ENCODE data around the gene SUCLG1.

Gene SUCLG1

DNA sequence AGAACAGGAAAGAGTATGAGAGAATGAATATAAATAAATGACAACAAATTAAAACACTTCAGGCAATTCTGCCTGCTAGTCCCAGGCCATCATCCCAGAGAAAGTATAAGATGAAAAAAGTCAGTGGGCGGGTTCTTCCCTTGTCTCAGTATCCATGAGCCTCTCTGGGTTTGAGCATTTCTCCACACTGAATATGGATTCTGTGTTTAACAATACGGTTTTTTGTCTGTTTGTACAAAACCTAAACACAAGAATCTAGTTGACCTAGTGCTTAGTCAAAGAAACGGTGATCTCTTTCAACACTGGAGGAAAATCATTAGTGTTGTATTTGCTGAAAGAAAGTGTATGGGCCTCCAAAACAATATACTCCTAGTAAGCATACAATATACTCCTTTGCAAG is 10.0 kb downstream of the SUCLG1 start:
- no peak overlapping the region for H3K9ac ChIP-seq (ENCODE audit: low read depth, low read length)
- H3K27ac ChIP-seq (ENCODE audit: low read depth, low read length), result no peak overlapping the region
- 0 out of 2 replicates have a peak, but pooled peaks cover 3% of the 10 kb centered on the region for H3K9me3 ChIP-seq (ENCODE audit: insufficient read depth, low read depth, low read length)
- H3K4me3 ChIP-seq (ENCODE audit: low read length), result no peak overlapping the region
- H3K27me3 ChIP-seq (ENCODE audit: insufficient read depth, low read length), result no peaks in the 10 kb centered on the region
- 80% methylated on average over 1 of the region's 3 CpGs for WGBS
- H3K4me1 ChIP-seq (ENCODE audit: insufficient read depth, low read length), result no peaks in the 10 kb centered on the region
- H3K36me3 ChIP-seq (ENCODE audit: insufficient read depth, low read length), result peaks cover 12% of the 10 kb centered on the region; the same call in 1 of the 2 replicates

DNA sequence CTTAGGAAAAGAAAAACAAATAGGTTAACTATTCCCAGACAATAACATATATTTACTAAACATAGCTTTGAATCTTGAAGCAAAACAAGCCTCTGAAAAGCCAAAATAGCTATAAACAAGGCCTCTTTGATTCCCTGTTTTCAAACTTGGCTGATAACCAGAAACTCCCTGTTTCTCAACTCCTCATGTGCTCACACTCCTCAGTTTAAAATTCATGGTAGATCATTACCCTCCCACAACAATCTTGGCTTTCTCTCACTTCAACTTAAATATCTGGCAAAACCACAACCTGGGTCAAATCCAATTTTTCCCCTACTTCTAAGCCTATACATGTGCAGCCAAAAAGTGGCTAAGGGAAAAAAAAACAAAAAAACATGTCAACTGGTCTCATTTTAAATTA is 15.6 kb downstream of the SUCLG1 start:
- H3K4me1 ChIP-seq (ENCODE audit: insufficient read depth, low read length), result no peaks in the 10 kb centered on the region
- 0 out of 2 replicates have a peak, but pooled peaks cover 7% of the 10 kb centered on the region for H3K9me3 ChIP-seq (ENCODE audit: insufficient read depth, low read depth, low read length)
- H3K36me3 ChIP-seq (ENCODE audit: insufficient read depth, low read length), result peaks cover 60% of the 10 kb centered on the region
- no peak overlapping the region for H3K4me3 ChIP-seq (ENCODE audit: low read length)
- no peak overlapping the region for H3K27ac ChIP-seq (ENCODE audit: low read depth, low read length)
- no peaks in the 10 kb centered on the region for H3K27me3 ChIP-seq (ENCODE audit: insufficient read depth, low read length)
- H3K9ac ChIP-seq (ENCODE audit: low read depth, low read length), result no peak overlapping the region

DNA sequence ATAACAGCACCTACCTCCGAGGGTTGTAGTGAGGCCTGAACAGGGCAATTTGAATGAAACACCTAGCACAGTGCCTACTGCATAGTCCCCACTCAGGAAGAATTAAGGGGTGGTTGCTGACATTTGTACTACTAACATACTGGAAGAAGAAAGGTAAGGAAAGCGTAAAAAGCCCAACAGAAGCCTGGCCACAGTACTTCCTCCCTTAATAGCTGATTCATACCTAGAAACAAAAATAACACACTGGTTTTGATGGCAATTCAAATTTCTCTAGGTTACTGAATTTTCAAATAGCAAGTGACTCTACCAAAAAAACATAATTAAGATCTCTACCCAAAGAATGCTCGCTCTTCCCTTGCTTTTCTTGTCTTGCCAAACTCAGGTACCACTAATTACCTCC is 16.2 kb downstream of the SUCLG1 start:
- no peaks in the 10 kb centered on the region for H3K27me3 ChIP-seq (ENCODE audit: insufficient read depth, low read length)
- no peak overlapping the region for H3K27ac ChIP-seq (ENCODE audit: low read depth, low read length)
- peaks cover 65% of the 10 kb centered on the region for H3K36me3 ChIP-seq (ENCODE audit: insufficient read depth, low read length)
- 97% methylated on average over 3 of the region's 3 CpGs for WGBS
- H3K4me1 ChIP-seq (ENCODE audit: insufficient read depth, low read length), result no peaks in the 10 kb centered on the region
- H3K9ac ChIP-seq (ENCODE audit: low read depth, low read length), result no peak overlapping the region
- no peak overlapping the region for H3K4me3 ChIP-seq (ENCODE audit: low read length)
- H3K9me3 ChIP-seq (ENCODE audit: insufficient read depth, low read depth, low read length), result 0 out of 2 replicates have a peak, but pooled peaks cover 7% of the 10 kb centered on the region

DNA sequence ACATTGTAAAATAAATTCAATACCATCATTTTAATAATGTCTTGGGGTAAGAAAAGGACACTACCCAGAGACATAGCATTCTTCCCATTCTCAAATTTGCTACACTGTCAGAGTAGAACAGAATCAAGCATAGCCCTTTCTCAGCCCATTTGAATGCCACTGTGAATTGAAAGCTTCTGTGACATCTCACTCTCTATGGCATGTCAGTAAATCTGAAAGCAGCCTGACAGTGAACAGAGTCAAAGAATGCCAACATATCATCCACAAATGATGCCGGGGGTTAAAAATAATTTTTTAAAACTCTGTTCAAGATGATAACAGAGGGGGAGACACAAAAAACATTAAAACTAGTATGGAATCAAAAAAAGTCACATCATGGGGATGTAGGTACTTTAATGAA is 17.6 kb downstream of the SUCLG1 start:
- Histone ChIP-seq H3K4me3 (ENCODE audit: low read length) (no peak overlapping the region), H3K36me3 (ENCODE audit: insufficient read depth, low read length) (peaks cover 63% of the 10 kb centered on the region), H3K4me1 (ENCODE audit: insufficient read depth, low read length) (0 out of 2 replicates have a peak, but pooled peaks cover under 1% of the 10 kb centered on the region), H3K9me3 (ENCODE audit: insufficient read depth, low read depth, low read length) (0 out of 2 replicates have a peak, but pooled peaks cover 7% of the 10 kb centered on the region), H3K9ac (ENCODE audit: low read depth, low read length) (no peak overlapping the region), H3K27ac (ENCODE audit: low read depth, low read length) (no peak overlapping the region), H3K27me3 (ENCODE audit: insufficient read depth, low read length) (no peaks in the 10 kb centered on the region)
- 83% methylated on average over 1 of the region's 1 CpG for WGBS

DNA sequence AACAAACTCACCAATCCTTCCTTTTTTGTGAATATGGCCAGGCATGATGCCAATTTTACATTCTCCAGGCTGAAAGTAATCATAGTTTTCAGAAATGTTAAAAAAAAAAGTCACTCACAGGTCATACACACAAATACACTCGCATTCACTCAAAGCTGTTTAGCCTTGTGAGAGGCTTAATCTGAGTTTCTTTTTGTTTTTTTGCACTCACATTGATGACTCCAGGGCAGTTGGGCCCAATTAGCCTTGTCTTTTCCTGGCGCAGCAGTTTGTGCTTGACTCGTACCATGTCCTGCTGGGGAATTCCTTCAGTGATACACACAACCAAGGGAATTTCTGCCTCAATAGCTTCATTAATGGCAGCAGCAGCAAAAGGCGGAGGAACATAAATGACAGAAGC is 18.0 kb downstream of the SUCLG1 start:
- no peak overlapping the region for H3K9ac ChIP-seq (ENCODE audit: low read depth, low read length)
- no peaks in the 10 kb centered on the region for H3K27me3 ChIP-seq (ENCODE audit: insufficient read depth, low read length)
- peaks cover 5% of the 10 kb centered on the region; the same call in 1 of the 2 replicates for H3K4me1 ChIP-seq (ENCODE audit: insufficient read depth, low read length)
- H3K9me3 ChIP-seq (ENCODE audit: insufficient read depth, low read depth, low read length), result 0 out of 2 replicates have a peak, but pooled peaks cover 7% of the 10 kb centered on the region
- no peak overlapping the region for H3K4me3 ChIP-seq (ENCODE audit: low read length)
- H3K27ac ChIP-seq (ENCODE audit: low read depth, low read length), result no peak overlapping the region
- H3K36me3 ChIP-seq (ENCODE audit: insufficient read depth, low read length), result peaks cover 63% of the 10 kb centered on the region
- 96% methylated on average over 4 of the region's 4 CpGs for WGBS

DNA sequence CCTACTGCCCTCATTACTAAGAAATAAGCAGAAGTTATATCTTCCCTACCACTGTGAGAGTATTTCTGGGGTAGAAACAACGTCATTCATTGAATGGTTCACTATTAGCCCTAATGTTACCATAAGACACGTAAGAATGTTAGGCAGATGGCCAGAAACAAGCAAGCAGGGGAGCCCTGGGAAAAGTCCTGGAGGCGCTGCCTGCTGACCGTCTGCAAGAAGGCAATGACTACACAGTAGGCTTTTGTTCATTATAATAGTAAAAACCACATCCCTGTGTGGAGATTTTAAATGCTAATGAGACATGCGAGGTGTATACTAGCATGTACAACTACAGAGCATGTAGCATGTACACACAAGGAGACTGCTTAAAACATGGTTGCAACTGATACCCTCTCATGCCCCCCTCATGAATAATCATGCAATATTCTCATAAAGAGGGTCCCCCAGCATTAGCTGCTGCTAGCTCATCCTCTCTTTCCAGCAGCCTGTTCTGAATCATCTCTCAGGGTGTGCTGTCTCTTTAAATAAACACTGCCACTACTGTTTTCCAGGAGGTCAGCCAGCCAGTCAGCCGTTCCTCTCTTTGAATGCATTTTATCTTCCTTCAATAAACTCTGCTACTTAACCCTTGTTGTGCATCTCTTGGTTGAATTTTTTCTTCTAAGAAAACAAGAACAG is 23.6 kb downstream of the SUCLG1 start:
- Histone ChIP-seq H3K4me3 (ENCODE audit: low read length) (no peak overlapping the region), H3K4me1 (ENCODE audit: insufficient read depth, low read length) (peaks cover 8% of the 10 kb centered on the region; the same call in 1 of the 2 replicates), H3K9ac (ENCODE audit: low read depth, low read length) (no peak overlapping the region), H3K36me3 (ENCODE audit: insufficient read depth, low read length) (peaks cover 55% of the 10 kb centered on the region), H3K27me3 (ENCODE audit: insufficient read depth, low read length) (no peaks in the 10 kb centered on the region), H3K27ac (ENCODE audit: low read depth, low read length) (no peak overlapping the region), H3K9me3 (ENCODE audit: insufficient read depth, low read depth, low read length) (0 out of 2 replicates have a peak, but pooled peaks cover 2% of the 10 kb centered on the region)
- 89% methylated on average over 6 of the region's 6 CpGs for WGBS

DNA sequence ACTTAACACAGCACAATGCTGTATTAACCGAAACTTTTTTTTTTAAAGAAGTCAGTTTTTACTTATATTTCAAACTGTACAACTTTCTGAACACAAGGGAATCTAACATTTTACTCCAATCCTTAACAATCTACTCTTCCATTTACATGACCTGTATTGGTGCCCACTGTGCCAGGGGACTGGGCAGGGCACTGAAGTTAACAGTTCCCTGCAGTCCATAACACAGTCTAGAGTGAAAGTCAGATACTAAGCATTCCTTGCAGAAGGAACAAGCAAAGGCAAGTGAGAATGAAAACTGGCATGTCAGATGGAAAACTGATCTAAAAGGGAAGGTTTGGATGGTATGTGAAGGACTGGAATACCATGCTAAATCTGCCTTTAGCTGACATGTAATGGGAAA is 29.8 kb downstream of the SUCLG1 start:
- Histone ChIP-seq H3K9ac (ENCODE audit: low read depth, low read length) (no peak overlapping the region), H3K36me3 (ENCODE audit: insufficient read depth, low read length) (peaks cover 48% of the 10 kb centered on the region)

DNA sequence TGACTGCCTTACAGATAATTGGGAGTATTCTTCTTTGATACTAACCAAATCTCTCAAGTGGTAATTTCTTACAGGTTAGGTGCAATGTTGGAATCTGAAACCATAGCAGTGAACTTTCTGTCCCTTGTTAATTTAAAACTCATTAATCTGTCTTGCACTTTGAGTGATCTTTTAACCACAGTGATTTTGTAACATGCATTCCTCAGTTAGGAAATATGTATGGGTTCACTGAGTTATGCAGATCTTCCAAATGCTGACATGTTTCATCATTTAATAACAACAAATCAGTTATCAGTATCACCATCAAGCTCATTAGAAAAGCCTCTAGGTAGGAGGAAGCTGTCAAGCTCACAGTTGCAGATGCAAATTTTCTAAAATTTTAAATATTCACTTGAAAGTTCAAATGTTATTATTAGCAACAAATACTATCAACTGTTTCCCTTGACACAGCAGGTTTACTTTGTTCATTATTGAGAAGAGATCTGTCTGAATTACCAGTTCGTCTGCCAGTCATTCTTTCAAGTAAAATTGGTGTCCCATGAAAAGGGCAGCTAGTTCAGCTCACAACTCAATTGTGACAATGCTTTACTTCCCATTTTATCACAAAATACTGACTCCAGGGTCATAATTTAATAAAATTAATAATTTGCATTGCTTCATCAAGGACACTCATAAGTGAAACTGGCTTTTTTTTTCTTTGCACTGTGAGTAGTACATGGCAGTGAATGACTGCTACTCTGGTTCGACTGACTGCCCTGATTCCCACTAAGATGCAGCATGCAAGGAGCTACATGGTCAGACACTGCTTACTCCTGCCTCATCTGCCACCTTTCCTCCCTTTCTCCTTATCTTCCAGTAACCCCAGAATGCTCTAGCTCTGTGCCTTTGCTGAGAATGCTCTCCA is 31.6 kb downstream of the SUCLG1 start:
- Histone ChIP-seq H3K9me3 (ENCODE audit: insufficient read depth, low read depth, low read length) (no peaks in the 10 kb centered on the region), H3K4me3 (ENCODE audit: low read length) (no peak overlapping the region), H3K4me1 (ENCODE audit: insufficient read depth, low read length) (no peaks in the 10 kb centered on the region), H3K9ac (ENCODE audit: low read depth, low read length) (no peak overlapping the region), H3K27me3 (ENCODE audit: insufficient read depth, low read length) (no peaks in the 10 kb centered on the region), H3K27ac (ENCODE audit: low read depth, low read length) (no peak overlapping the region), H3K36me3 (ENCODE audit: insufficient read depth, low read length) (peaks cover 43% of the 10 kb centered on the region)
- 94% methylated on average over 2 of the region's 2 CpGs for WGBS

More for the DNA sequence above, 29.8 kb downstream of the SUCLG1 start:
- no peak overlapping the region for H3K27ac ChIP-seq (ENCODE audit: low read depth, low read length)
- no peak overlapping the region for H3K4me3 ChIP-seq (ENCODE audit: low read length)
- 97% methylated on average over 1 of the region's 1 CpG for WGBS
- no peaks in the 10 kb centered on the region for H3K4me1 ChIP-seq (ENCODE audit: insufficient read depth, low read length)
- H3K9me3 ChIP-seq (ENCODE audit: insufficient read depth, low read depth, low read length), result no peaks in the 10 kb centered on the region
- H3K27me3 ChIP-seq (ENCODE audit: insufficient read depth, low read length), result no peaks in the 10 kb centered on the region

DNA sequence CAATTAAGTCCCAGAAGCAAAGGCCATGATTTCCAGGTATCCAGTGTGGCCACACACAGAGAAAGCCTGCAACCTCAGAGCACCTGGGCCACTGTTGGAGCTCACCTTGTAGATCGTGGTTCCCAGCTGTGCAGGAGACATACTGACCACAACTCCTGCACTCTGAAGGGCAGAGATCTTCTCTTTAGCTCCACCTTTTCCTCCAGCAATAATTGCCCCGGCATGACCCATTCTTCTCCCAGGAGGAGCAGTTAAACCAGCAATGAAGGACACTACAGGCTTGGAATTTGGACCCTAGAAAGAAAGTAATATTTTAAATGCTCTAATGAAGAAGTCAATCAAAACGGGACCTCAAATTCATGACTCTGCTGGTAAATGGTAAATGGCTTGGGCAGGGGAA is 33.8 kb downstream of the SUCLG1 start:
- H3K4me1 ChIP-seq (ENCODE audit: insufficient read depth, low read length), result no peaks in the 10 kb centered on the region
- H3K9me3 ChIP-seq (ENCODE audit: insufficient read depth, low read depth, low read length), result no peaks in the 10 kb centered on the region
- H3K36me3 ChIP-seq (ENCODE audit: insufficient read depth, low read length), result peaks cover 26% of the 10 kb centered on the region
- no peak overlapping the region for H3K9ac ChIP-seq (ENCODE audit: low read depth, low read length)
- no peak overlapping the region for H3K4me3 ChIP-seq (ENCODE audit: low read length)
- no peak overlapping the region for H3K27ac ChIP-seq (ENCODE audit: low read depth, low read length)
- no peaks in the 10 kb centered on the region for H3K27me3 ChIP-seq (ENCODE audit: insufficient read depth, low read length)
- 94% methylated on average over 3 of the region's 3 CpGs for WGBS

DNA sequence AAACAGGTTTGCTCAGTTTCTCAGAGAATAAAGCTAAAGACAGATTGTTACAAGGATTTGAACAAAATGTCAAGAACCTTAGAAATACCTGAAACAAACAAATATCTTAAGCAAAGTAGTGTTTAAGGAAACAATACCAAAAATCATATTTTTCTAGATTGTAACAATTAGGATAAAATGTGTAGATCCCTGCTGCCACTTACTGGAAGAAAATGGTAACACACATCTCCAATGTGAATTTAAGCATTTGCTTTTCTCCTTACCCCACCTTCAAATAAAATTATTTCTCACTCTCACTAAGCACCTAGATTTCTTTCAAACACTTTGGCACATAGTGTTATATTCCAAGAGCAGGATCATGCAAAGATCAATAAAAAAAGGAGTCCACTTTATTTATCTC is 34.9 kb downstream of the SUCLG1 start:
- H3K4me3 ChIP-seq (ENCODE audit: low read length), result no peak overlapping the region
- H3K27me3 ChIP-seq (ENCODE audit: insufficient read depth, low read length), result no peaks in the 10 kb centered on the region
- H3K9me3 ChIP-seq (ENCODE audit: insufficient read depth, low read depth, low read length), result no peaks in the 10 kb centered on the region
- no peak overlapping the region for H3K27ac ChIP-seq (ENCODE audit: low read depth, low read length)
- peaks cover 19% of the 10 kb centered on the region for H3K36me3 ChIP-seq (ENCODE audit: insufficient read depth, low read length)
- H3K4me1 ChIP-seq (ENCODE audit: insufficient read depth, low read length), result no peaks in the 10 kb centered on the region
- no peak overlapping the region for H3K9ac ChIP-seq (ENCODE audit: low read depth, low read length)

DNA sequence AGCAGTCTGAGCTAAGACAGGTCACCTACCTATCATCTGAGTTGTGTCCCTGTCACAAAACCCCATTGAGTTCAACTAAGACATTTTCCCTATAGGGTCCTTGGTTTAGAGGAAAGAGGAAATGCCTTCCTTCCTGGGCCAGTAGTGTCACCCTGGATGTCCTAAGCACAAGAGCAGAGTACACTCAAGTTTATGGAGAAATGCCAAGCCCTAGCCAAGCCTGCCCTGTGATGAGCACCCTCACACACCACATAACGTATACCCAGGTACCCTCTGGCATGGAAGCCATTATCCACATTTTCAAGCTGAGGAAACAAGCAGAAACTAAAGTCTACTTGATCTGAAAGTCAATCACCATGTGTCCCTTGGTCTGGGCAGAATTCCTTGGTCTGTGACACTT is 37.3 kb downstream of the SUCLG1 start:
- peaks cover 9% of the 10 kb centered on the region; the same call in 1 of the 2 replicates for H3K36me3 ChIP-seq (ENCODE audit: insufficient read depth, low read length)
- no peak overlapping the region for H3K9ac ChIP-seq (ENCODE audit: low read depth, low read length)
- H3K27ac ChIP-seq (ENCODE audit: low read depth, low read length), result no peak overlapping the region
- H3K9me3 ChIP-seq (ENCODE audit: insufficient read depth, low read depth, low read length), result no peaks in the 10 kb centered on the region
- no peak overlapping the region for H3K4me3 ChIP-seq (ENCODE audit: low read length)
- no peaks in the 10 kb centered on the region for H3K27me3 ChIP-seq (ENCODE audit: insufficient read depth, low read length)
- WGBS, result 96% methylated on average over 1 of the region's 1 CpG
- H3K4me1 ChIP-seq (ENCODE audit: insufficient read depth, low read length), result no peaks in the 10 kb centered on the region
